ENCODE results near the gene C2orf72.
"Not testable (repeated sequence)": the region's sequence is repeated elsewhere in the genome, so short reads cannot be mapped to it uniquely, and the experiment has no call there.

DNA sequence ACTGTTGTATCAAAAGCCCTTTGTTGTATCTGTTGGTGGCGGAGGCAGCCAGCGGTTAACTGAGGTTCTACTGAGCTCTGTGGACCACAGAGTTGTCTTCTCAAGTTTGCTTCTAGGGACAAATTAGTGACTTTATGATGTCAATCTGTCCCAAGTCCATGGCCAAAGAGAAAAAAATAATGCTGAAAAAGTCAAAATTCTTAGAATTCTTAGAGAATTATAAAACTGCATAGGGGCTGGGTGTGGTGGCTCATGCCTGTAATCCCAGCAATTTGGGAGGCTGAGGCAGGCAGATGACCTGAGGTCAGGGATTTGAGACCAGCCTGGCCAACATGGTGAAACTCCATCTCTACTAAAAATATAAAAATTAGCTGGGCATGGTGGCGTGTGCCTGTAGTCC lies 12.3 kb upstream of the C2orf72 start:
- TF ChIP-seq CTCF, POLR2A, EP300, POLR2AphosphoS5 (IDR thresholded peaks at IDR 0.05): not testable (repeated sequence)

All from sigmoid colon (tissue), 4 donors.